ENCODE results near the gene MYH14.

The MYH14 gene

GRCh38 chr19:50202962-50203280, 501 bp upstream of the MYH14 start:
- H3K36me3 ChIP-seq (replicated peaks) = no peaks in the 10 kb centered on the region
- H3K27me3 ChIP-seq (replicated peaks) = peaks cover 2% of the 10 kb centered on the region
- no peak overlapping the region for H3K27ac ChIP-seq
- no peak for DNase-seq
- no peak overlapping the region for H3K4me3 ChIP-seq (ENCODE audit: low read depth, low read length)
- in situ Hi-C loops (cut with HindIII; ENCODE audit: low pct_ligation_motif_present, low sequenced_read_pairs) = no loop called here
- TF ChIP-seq CTCF (IDR thresholded peaks at IDR 0.05; ENCODE audit: low read depth, low read length, missing control alignments) = no peak

GRCh38 chr19:50204081-50204428, 633 bp downstream of the MYH14 start:
- TF ChIP-seq CTCF (IDR thresholded peaks at IDR 0.05; ENCODE audit: low read depth, low read length, missing control alignments) = no peak
- no peaks in the 10 kb centered on the region for H3K36me3 ChIP-seq (replicated peaks)
- no peak overlapping the region for H3K27ac ChIP-seq
- peaks cover 2% of the 10 kb centered on the region for H3K27me3 ChIP-seq (replicated peaks)
- H3K4me3 ChIP-seq (ENCODE audit: low read depth, low read length) = no peak overlapping the region
- no peak for DNase-seq
- in situ Hi-C loops (cut with HindIII; ENCODE audit: low pct_ligation_motif_present, low sequenced_read_pairs) = no loop called here

GRCh38 chr19:50204811-50205675, 1.6 kb downstream of the MYH14 start:
- H3K27me3 ChIP-seq (replicated peaks) = peaks cover 2% of the 10 kb centered on the region
- no peaks in the 10 kb centered on the region for H3K36me3 ChIP-seq (replicated peaks)
- H3K4me3 ChIP-seq (ENCODE audit: low read depth, low read length) = no peak overlapping the region
- TF ChIP-seq CTCF (IDR thresholded peaks at IDR 0.05; ENCODE audit: low read depth, low read length, missing control alignments) = no peak
- H3K27ac ChIP-seq = no peak overlapping the region
- no peak for DNase-seq
- in situ Hi-C loops (cut with HindIII; ENCODE audit: low pct_ligation_motif_present, low sequenced_read_pairs) = no loop called here

DNA sequence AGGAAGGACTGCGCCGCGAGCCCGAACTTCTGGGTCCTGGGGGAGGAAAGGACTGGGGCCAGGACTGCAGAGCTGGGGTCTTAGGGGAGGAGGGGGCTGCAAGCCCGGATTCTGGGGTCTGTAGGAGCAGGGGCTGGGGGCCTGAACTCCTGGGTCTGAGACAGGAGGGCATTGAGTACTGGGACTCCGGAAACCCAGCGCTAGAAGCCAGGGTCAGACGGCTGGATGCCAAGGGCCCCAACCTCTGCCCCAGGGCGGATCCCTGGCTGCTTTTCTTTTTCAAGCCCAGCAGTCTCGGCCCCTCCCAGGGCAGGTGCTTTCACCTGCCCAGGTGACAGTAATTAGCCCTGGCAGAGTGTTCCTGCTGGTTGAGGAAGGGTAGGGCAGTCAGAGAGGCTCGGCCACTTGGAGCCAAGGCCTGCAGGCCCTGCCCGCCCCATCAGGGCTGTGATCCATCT, 2.3 kb downstream of the MYH14 start:
- no peak overlapping the region for H3K27ac ChIP-seq
- DNase-seq = no peak
- H3K36me3 ChIP-seq (replicated peaks) = no peaks in the 10 kb centered on the region
- H3K27me3 ChIP-seq (replicated peaks) = peaks cover 2% of the 10 kb centered on the region
- no peak overlapping the region for H3K4me3 ChIP-seq (ENCODE audit: low read depth, low read length)
- no peak for TF ChIP-seq CTCF (IDR thresholded peaks at IDR 0.05; ENCODE audit: low read depth, low read length, missing control alignments)
- in situ Hi-C loops (cut with HindIII; ENCODE audit: low pct_ligation_motif_present, low sequenced_read_pairs) = no loop called here

- in situ Hi-C loops (cut with HindIII; ENCODE audit: low pct_ligation_motif_present, low sequenced_read_pairs) = no loop called here
- DNase-seq = no peak
- Histone ChIP-seq H3K4me3 (ENCODE audit: low read depth, low read length) (no peak overlapping the region), H3K36me3 (replicated peaks) (no peaks in the 10 kb centered on the region), H3K27ac (no peak overlapping the region), H3K27me3 (replicated peaks) (peaks cover 2% of the 10 kb centered on the region)
- no peak for TF ChIP-seq CTCF (IDR thresholded peaks at IDR 0.05; ENCODE audit: low read depth, low read length, missing control alignments)
Measured at GRCh38 chr19:50206191-50206590, 2.8 kb downstream of the MYH14 start.

DNA sequence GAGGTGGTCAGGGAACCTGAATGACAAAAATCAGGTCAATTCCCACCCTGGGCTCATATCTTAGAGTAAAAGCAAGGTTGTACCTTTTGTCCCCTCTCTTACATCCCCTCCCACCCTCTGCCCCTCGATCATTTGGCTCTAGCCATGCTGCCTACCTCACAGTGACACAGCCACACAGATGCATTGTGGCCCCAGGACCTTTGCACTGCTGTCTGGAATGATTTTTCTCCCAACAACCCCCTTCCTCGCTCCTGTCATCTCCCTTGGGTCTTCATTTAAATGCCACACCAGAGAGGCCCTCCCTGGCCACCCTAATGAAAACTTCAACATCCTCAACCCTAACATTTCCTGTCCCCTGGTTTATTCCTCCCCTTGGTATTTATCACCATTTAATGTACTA, 4.3 kb downstream of the MYH14 start:
- H3K4me3 ChIP-seq (ENCODE audit: low read depth, low read length) = no peak overlapping the region
- peaks cover 2% of the 10 kb centered on the region for H3K27me3 ChIP-seq (replicated peaks)
- in situ Hi-C loops (cut with HindIII; ENCODE audit: low pct_ligation_motif_present, low sequenced_read_pairs) = no loop called here
- no peak for DNase-seq
- TF ChIP-seq CTCF (IDR thresholded peaks at IDR 0.05; ENCODE audit: low read depth, low read length, missing control alignments) = no peak
- no peak overlapping the region for H3K27ac ChIP-seq
- no peaks in the 10 kb centered on the region for H3K36me3 ChIP-seq (replicated peaks)
